A549 (cell line): Measurements from ENCODE around the gene POLE4.

Source experiments
- CHD4 ChIP-seq: fragments of 200-600 bp; sonication (generic); IDR thresholded peaks from 2 replicates; pipeline ENCODE4 v1.6.1; 2016; ENCODE audit warnings: antibody characterized with exemption, mild to moderate bottlenecking, borderline replicate concordance
- CTCF ChIP-seq: fragments of >200 bp; sonication (Bioruptor Twin); formaldehyde crosslinking; IDR thresholded peaks from 3 replicates; pipeline ENCODE4 v1.5.1; 2016
- E2F6 ChIP-seq: IDR thresholded peaks from 2 replicates; pipeline ENCODE4 v1.6.1; 2012; ENCODE audit warnings: low read depth, borderline replicate concordance
- EP300 ChIP-seq, 2 experiments: fragments of >200 bp; sonication (Bioruptor Twin); formaldehyde crosslinking; IDR thresholded peaks; 2 replicates in 1 of 2; 3 replicates in 1 of 2; pipeline ENCODE4 v1.6.1; 2016 to 2017
- MAZ ChIP-seq: fragments of 150-350 bp; IDR thresholded peaks from 2 replicates; pipeline ENCODE4 v1.6.1; 2014; ENCODE audit warnings: antibody characterized with exemption, low read depth, low read length, borderline replicate concordance
- MYC ChIP-seq: IDR thresholded peaks from 2 replicates; pipeline ENCODE4 v1.6.1; 2012; ENCODE audit warnings: mild to moderate bottlenecking, inconsistent platforms, low read length, improper control_type of control experiment, borderline replicate concordance
- POLR2A ChIP-seq: IDR thresholded peaks from 2 replicates; pipeline ENCODE4 v1.6.1; 2012; ENCODE audit warnings: mild to moderate bottlenecking, low read length
- RCOR1 ChIP-seq: fragments of 150-350 bp; IDR thresholded peaks from 2 replicates; pipeline ENCODE4 v1.6.1; 2014; ENCODE audit warnings: antibody characterized with exemption, low read length, low read depth
- RFX5 ChIP-seq: fragments of 450-650 bp; IDR thresholded peaks from 2 replicates; pipeline ENCODE4 v1.7.1; 2014; ENCODE audit warnings: antibody characterized with exemption, mild to moderate bottlenecking, moderate library complexity
- SREBF2 ChIP-seq: fragments of 450-650 bp; IDR thresholded peaks from 2 replicates; pipeline ENCODE4 v1.6.1; 2014; ENCODE audit warnings: mild to moderate bottlenecking, moderate library complexity
- TP53 ChIP-seq: fragments of 250-450 bp; sonication (Bioruptor Pico); IDR thresholded peaks from 2 replicates; pipeline ENCODE4 v1.5.0; 2021; ENCODE audit warnings: mild to moderate bottlenecking, moderate library complexity
- TF ChIP-seq, protein P1 (sequence below): IDR thresholded peaks from 2 replicates; pipeline ENCODE4 v1.6.1; 2012
- TF ChIP-seq, protein P2 (sequence below): fragments of 250-450 bp; sonication (Bioruptor Pico); IDR thresholded peaks from 2 replicates; pipeline ENCODE4 v1.5.0; 2021; ENCODE audit warnings: mild to moderate bottlenecking, moderate library complexity, borderline replicate concordance
- TF ChIP-seq, protein P3 (sequence below): fragments of >200 bp; sonication (Bioruptor Twin); formaldehyde crosslinking; IDR thresholded peaks from 3 replicates; pipeline ENCODE4 v1.6.1; 2016

- TF ChIP-seq CTCF: no peak
- no peak for TF ChIP-seq POLR2A
- TF ChIP-seq, protein P1, sequence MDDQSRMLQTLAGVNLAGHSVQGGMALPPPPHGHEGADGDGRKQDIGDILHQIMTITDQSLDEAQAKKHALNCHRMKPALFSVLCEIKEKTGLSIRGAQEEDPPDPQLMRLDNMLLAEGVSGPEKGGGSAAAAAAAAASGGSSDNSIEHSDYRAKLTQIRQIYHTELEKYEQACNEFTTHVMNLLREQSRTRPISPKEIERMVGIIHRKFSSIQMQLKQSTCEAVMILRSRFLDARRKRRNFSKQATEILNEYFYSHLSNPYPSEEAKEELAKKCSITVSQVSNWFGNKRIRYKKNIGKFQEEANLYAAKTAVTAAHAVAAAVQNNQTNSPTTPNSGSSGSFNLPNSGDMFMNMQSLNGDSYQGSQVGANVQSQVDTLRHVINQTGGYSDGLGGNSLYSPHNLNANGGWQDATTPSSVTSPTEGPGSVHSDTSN: no peak
- TF ChIP-seq, protein P2, sequence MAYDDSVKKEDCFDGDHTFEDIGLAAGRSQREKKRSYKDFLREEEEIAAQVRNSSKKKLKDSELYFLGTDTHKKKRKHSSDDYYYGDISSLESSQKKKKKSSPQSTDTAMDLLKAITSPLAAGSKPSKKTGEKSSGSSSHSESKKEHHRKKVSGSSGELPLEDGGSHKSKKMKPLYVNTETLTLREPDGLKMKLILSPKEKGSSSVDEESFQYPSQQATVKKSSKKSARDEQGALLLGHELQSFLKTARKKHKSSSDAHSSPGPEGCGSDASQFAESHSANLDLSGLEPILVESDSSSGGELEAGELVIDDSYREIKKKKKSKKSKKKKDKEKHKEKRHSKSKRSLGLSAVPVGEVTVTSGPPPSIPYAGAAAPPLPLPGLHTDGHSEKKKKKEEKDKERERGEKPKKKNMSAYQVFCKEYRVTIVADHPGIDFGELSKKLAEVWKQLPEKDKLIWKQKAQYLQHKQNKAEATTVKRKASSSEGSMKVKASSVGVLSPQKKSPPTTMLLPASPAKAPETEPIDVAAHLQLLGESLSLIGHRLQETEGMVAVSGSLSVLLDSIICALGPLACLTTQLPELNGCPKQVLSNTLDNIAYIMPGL (CRISPR knock-in tag): no peak
- TF ChIP-seq TP53 (CRISPR knock-in tag): no peak
- TF ChIP-seq, protein P3, sequence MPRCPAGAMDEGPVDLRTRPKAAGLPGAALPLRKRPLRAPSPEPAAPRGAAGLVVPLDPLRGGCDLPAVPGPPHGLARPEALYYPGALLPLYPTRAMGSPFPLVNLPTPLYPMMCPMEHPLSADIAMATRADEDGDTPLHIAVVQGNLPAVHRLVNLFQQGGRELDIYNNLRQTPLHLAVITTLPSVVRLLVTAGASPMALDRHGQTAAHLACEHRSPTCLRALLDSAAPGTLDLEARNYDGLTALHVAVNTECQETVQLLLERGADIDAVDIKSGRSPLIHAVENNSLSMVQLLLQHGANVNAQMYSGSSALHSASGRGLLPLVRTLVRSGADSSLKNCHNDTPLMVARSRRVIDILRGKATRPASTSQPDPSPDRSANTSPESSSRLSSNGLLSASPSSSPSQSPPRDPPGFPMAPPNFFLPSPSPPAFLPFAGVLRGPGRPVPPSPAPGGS: no peak
- no peak for TF ChIP-seq RCOR1
- no peak for TF ChIP-seq CHD4
- TF ChIP-seq E2F6: no peak
- no peak for TF ChIP-seq MYC
- no peak for TF ChIP-seq EP300 (IDR thresholded peaks at IDR 0.05)
- TF ChIP-seq RFX5: no peak
- TF ChIP-seq MAZ: no peak
- TF ChIP-seq SREBF2: no peak
These were observed 4.0 kb upstream of the POLE4 start for GRCh38 chr2:74954500-74954874.
